Effector CD4-positive, alpha-beta T cell (primary cell): ENCODE data around the gene ARMH1.
"Not testable (repeated sequence)": the region's sequence is repeated elsewhere in the genome, so short reads cannot be mapped to it uniquely, and the experiment has no call there.

ENCODE experiments used
- DNase-seq: peaks from one replicate; pipeline ENCODE4 v3.0.0-alpha.2; 2020

ARMH1 gene

GRCh38 chr1:44696101-44696500 is 21.6 kb downstream of the ARMH1 start:
- DNase-seq, result no peak

DNA sequence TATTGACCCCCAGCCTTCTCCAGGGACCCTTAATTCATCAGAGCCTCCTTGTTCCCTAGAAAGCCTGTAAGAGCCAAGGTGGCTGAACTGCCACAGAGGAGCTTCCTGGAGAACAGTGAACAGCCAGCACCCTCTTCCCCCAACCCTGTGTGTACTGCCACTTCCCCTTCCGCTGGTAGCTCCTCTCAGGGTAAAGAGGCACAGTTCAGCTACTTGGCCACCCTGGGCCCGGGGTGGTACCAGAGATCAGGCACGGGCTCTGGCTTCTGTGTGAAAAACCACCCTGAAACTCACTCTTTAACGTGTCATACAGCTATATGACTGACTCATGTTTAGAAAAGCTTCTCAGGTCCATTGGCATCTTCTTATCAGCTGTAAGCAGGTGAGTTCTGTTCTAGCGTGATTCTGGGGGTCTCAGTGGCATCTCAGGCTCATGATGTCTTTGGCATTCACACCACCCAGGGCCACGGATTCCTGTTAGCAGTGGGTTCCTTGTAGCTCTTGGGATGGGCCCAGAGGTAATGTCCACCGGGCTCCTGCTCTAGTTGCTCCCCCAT is 22.4 kb downstream of the ARMH1 start:
- DNase-seq, result no peak

GRCh38 chr1:44698138-44698537 is 23.6 kb downstream of the ARMH1 start:
- DNase-seq, result no peak

DNA sequence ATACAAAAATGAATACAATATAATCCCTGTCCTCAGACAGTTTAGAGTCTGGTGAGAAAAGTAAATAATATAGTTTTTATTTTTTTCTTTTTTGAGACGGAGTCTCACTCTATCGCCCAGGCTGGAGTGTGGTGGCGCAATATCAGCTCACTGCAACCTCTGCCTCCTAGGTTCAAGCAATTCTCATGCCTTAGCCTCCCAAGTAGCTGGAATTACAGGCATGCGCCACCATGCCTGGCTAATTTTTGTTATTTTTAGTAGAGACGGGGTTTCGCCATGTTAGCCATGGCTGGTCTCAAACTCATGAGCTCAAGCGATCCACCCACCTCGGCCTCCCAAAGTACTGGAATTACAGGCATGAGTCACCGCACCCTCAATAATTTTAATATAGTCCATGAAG is 24.9 kb downstream of the ARMH1 start:
- not testable (repeated sequence) for DNase-seq

DNA sequence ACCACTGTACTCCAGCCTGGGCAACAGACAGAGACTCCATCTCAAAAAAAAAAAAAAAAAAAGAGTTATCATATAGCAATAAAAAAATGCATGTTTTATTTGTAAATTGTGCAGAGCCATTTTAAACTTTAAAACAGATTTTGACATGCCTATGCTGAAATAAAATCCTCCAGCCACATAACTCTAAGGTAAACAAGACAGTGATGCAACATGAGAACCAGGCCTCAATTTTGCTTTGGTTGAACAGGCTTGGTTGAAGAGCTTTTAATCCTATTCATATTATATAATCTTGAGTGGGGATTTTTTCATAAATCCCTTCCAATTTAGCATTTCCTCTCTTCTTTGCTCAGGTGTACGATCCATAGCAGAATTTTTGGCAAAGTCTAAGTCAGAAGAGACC is 26.1 kb downstream of the ARMH1 start:
- DNase-seq, result no peak

GRCh38 chr1:44701141-44701573 is 26.6 kb downstream of the ARMH1 start:
- no peak for DNase-seq

DNA sequence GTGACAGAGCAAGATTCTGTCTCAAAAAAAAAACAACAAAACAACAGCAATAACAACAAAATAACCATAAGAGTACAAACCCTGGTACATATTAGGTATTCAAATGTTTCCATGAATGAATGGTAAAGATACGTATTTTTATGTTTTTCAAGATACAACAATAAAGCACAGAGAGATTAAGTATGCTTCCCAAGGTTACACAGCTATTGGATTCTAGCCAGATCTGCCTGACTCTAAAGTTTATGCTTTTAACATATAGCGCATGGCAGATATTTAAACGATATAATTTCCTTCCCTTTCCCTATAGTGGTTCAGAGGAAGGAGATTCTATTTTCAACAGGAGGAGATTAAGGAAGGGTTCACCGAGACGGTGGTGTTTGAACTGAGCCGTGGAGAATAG is 31.0 kb downstream of the ARMH1 start:
- no peak for DNase-seq

GRCh38 chr1:44705938-44706337 is 31.4 kb downstream of the ARMH1 start:
- no peak for DNase-seq

DNA sequence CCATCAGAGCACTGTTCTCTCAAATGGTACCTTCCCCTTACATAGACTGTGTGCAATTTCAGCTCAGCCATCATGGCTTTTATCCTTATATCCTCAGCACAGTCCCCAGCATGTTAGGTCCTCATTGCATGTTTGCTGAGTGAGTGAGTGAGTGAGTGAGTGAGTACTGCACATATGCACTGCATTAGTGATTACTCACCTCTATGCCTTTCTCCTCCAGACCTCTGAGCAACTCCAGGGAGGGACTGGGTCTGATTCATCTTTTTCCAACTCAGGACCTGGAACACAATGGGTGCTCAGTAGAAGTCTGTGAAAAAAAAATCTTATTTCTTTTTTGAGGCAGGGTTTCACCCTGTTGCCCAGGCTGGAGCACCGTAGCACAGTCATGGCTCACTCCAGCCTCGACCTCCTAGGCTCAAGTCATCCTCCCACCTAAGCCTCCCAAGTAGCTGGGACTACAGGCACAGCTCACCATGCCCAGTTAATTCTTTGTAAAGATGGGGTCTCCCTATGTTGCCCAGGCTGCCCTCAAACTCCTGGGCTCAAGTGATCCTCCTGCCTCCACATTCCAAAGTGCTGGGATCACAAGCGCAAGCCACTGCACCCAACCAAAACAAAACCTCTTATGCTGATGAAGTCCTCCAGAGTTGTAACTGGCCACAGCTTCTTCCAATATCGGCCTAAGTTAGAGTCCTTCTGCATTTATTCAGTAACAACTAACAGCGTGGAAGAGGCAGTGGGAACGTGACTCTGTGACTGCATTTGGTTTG is 32.8 kb downstream of the ARMH1 start:
- DNase-seq, result no peak

DNA sequence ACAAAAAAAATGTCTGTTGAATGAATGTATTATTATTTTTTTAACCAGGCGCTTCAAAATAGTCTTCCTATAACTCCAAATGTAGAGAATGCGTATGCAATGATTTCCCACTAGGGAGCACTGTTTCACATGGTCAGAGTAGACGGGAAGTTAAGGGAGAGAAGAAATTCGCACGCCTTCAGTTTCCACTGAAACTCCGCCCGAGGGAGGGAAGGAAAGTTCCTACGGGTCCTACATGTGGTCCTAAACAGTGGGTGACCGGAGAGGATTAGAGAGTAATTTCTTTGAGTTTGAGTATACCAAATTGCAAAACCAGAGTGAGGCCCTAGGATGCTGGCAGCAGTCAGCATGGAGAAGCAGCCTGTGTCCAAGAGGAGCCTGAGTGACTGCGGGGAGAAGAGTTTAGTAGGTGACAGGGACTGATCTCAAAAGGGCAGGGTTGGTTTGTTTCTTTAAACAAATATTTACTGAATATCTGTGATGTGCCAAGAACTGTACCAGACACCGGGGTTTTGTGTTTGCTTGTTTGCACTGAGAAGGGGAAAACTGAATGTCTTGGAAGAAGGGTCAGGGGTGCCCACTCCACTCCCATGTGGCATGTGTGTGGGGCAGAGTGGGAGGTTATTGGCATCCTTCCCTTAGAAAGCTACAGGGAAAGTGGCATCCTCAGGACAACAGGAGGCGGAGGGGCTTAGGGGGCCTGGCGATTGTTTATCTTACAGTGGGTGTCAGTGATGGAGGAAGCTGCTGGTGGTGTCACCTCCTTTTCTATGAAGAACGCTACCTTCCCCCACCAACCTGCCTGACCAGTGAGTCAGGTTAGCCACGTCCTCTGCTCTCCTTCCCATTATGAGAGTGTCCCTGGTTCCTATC is 33.7 kb downstream of the ARMH1 start:
- DNase-seq, result no peak

DNA sequence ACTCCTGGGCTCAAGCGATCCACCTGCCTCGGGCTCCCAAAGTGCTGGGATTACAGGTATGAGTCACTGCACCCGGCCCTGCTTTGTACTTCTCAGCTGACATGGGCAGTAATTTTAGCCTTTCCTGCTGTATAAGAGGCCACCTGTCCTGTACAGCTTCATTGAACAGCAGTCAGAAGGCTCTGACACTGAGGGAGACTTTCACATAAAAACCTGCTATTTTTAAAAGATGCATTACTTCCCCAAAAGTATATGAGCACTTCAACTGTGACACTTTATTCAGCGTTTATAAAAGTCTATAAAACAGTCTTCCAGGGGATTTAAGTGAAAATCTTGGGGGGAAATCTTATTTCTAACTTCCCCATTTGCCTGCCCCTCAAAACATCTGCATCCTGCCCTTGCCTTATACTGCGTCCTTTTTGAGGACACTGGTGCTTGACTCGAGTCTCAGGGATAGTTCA is 38.8 kb downstream of the ARMH1 start:
- no peak for DNase-seq

DNA sequence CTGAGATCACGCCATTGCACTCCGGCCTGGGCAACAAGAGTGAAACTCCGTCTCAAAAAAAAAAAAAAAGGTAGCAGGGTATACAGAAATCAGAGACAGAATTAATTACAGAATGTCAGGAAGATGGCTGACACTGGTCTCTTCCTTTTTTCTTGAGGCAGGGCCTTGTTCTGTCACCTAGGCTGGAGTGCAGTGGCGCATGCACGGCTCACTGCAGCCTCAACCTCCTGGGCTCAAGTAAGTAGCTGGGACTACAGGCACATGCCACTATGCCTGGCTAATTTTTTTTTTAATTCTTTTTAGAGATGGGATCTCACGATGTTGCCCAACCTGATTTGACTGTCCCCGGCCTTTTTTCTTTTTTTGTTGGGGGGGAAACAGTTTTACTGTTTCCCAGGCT is 40.0 kb downstream of the ARMH1 start:
- DNase-seq, result no peak

- DNase-seq, result peak; percentile 57
Measured at GRCh38 chr1:44714944-44715571, 40.5 kb downstream of the ARMH1 start.

DNA sequence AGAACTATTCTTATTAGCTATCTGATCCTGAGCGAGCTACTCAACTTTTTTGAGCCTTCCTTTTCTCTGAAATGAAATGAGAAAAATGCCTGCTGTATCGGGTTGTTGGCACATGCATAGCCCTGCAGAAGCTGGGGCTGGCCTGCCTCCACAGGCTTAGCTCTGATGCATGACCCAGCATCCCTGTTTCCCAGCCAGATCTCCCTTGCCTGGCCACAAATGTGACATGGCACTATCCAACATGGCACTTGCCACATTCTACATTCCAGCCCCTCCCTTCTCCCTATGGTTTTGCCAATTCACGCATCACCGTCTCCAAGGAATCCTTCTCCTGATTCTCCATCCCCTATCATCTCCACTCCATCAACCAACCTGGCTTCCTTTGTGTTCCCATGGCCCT is 42.6 kb downstream of the ARMH1 start:
- no peak for DNase-seq

DNA sequence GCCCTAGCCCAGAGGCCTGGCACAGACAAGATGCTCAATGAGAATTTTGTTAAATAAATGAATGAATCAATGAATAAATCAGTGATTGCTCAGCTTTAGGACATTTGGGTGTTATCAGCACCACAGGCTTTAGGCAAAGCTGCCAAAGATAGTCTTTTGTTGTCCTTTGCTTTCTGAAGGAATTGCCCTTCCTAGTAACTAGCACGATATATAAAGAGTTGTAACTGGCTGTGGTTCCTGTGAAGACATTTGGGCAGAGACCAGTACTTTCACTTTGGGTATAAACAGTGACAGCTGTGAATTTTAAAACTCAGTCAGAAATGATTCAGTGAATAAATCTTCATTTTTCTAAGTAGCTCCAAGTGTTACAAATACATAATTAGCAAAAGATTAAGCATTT is 43.1 kb downstream of the ARMH1 start:
- DNase-seq, result no peak

GRCh38 chr1:44718091-44718490 is 43.6 kb downstream of the ARMH1 start:
- DNase-seq, result no peak

DNA sequence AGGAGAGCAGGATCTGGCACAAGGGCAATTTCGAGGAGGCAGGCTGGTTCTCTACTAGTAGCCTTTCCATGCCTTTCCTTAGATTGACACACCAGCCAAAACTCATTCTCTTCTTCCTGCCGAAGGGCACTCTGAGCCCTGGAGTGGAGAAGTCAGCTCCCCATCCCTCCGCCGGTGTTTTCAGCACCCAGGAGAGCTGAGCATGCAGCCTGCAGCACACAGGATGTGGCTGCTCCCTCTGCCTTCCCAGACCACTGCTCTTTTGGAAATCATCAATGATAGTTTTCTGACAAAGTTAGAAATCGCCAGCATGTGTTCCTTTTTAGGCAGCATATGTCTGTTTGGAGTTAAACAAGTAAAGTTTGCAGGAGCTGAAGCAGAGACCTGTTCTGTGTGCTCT is 44.8 kb downstream of the ARMH1 start:
- no peak for DNase-seq

DNA sequence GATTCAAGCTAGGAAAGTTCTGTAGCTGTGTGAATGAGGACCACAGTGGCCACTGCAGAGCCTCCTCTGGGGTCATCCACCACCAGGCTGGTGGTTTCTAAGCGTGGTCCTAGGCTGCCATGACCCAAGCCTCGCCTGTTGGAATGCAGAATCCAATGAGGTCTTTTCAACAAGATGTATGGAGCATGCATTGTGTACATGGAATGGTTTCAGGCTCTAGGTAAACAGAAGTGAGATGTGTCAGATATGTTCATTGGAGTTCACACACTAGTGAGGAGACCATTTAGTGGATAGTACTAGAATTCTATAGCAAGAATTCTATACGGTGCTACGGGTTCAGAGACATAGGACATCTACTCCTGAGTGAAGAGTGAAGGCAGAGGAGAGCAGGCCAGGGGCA is 45.8 kb downstream of the ARMH1 start:
- DNase-seq, result no peak

GRCh38 chr1:44721485-44722361 is 47.2 kb downstream of the ARMH1 start:
- DNase-seq, result peak; percentile 35

DNA sequence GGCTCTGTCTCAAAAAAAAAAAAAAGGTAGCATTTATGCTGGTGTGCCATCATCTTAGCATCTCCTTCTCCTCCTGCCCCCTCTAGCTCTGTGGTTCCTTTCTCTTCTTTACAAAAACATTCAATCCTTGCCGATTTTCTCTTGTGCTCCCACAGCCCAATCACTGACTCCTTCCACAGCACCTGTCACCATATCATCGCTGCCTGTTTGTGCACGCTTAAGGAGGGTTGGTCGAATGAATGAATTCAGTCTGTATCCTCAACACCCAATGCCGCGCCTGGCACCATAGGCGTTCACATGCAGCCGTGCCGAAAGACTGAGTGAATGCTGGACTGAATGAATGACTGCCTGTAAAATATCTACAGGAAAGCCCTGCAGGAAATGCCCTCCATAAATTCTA is 48.5 kb downstream of the ARMH1 start:
- no peak for DNase-seq

DNA sequence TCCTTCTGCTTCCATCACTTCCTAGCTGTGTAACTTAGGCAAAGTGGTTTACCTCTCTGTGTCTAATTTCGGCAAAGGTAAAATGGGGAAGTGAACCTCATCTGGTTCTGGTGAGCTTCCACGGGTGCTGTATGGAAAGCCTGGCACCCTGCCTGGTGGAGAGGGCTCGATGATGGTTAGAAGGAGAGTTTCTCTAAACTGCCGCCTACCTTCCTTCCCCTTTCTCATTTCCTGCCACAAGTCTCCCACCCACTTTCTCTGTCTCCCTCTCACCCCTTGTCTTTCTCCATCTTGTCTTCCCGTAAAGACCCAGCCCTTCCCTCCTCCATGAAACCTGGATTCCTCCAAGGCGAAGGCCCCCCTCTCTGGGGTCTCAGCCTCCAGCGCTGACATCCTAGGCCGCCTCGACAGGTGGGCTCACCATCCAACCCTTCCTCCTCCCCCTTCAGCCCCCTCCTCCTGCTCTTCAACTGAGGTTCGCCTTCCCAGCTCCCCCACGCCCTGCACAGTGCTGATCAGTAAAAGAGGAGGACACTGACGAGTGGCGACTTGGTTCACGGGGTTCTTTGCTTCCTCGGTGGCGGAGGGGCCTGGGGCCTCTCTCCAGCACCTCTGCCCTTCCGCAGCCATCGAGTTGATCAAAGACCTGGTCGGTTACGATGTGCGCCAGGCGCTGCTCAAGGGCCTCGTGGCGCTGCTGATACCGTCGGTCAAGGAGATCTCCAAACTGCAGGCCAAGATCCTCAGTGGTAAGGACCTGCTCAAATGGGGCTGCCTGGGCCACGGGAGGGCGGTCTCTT is 49.2 kb downstream of the ARMH1 start:
- no peak for DNase-seq
